ENCODE measurements around the gene ABCC4. TPM values are rescaled to one million over a fixed set of nuclear protein-coding genes. Genes with fewer than 3 reads are reported as not detected.
"Not testable (repeated sequence)": the region's sequence is repeated elsewhere in the genome, so short reads cannot be mapped to it uniquely, and the experiment has no call there.

The ABCC4 gene
- total RNA-seq, 1 experiment from 2014 or later: 35.4 TPM

GRCh38 chr13:95195146-95195545 lies 106.1 kb downstream of the ABCC4 start:
- no peak for DNase-seq (ENCODE audit: low spot score)

GRCh38 chr13:95193509-95194230 lies 107.6 kb downstream of the ABCC4 start:
- peak; percentile 4 for DNase-seq (ENCODE audit: low spot score)

GRCh38 chr13:95192998-95193397 lies 108.3 kb downstream of the ABCC4 start:
- no peak for DNase-seq (ENCODE audit: low spot score)

GRCh38 chr13:95192564-95192945 lies 108.7 kb downstream of the ABCC4 start:
- not testable (repeated sequence) for DNase-seq (ENCODE audit: low spot score)

- DNase-seq (ENCODE audit: low spot score): peak; percentile 42
Measured at GRCh38 chr13:95191821-95192563, 109.3 kb downstream of the ABCC4 start.

GRCh38 chr13:95188128-95188527 lies 113.1 kb downstream of the ABCC4 start:
- no peak for DNase-seq (ENCODE audit: low spot score)

- no peak for DNase-seq (ENCODE audit: low spot score)
Measured at GRCh38 chr13:95185851-95186250, 115.4 kb downstream of the ABCC4 start.

GRCh38 chr13:95185311-95185710 lies 115.9 kb downstream of the ABCC4 start:
- DNase-seq (ENCODE audit: low spot score): no peak

GRCh38 chr13:95184317-95184716 lies 116.9 kb downstream of the ABCC4 start:
- DNase-seq (ENCODE audit: low spot score): no peak

GRCh38 chr13:95182570-95183265 lies 118.5 kb downstream of the ABCC4 start:
- no peak for DNase-seq (ENCODE audit: low spot score)

GRCh38 chr13:95181586-95181985 lies 119.7 kb downstream of the ABCC4 start:
- DNase-seq (ENCODE audit: low spot score): no peak

- DNase-seq (ENCODE audit: low spot score): no peak
Measured at GRCh38 chr13:95180513-95181245, 120.6 kb downstream of the ABCC4 start.

GRCh38 chr13:95176611-95177259 lies 124.5 kb downstream of the ABCC4 start:
- no peak for DNase-seq (ENCODE audit: low spot score)

GRCh38 chr13:95174517-95174916 lies 126.7 kb downstream of the ABCC4 start:
- no peak for DNase-seq (ENCODE audit: low spot score)

GRCh38 chr13:95168191-95168590 lies 133.1 kb downstream of the ABCC4 start:
- DNase-seq (ENCODE audit: low spot score): no peak

- DNase-seq (ENCODE audit: low spot score): not testable (repeated sequence)
Measured at GRCh38 chr13:95167003-95167402, 134.2 kb downstream of the ABCC4 start.

- DNase-seq (ENCODE audit: low spot score): no peak
Measured at GRCh38 chr13:95164830-95165229, 136.4 kb downstream of the ABCC4 start.

- DNase-seq (ENCODE audit: low spot score): peak; percentile 9
Measured at GRCh38 chr13:95160112-95160906, 140.9 kb downstream of the ABCC4 start.

GRCh38 chr13:95159458-95159857 lies 141.8 kb downstream of the ABCC4 start:
- no peak for DNase-seq (ENCODE audit: low spot score)

- DNase-seq (ENCODE audit: low spot score): no peak
Measured at GRCh38 chr13:95156208-95156607, 145.0 kb downstream of the ABCC4 start.

- no peak for DNase-seq (ENCODE audit: low spot score)
Measured at GRCh38 chr13:95155504-95155903, 145.7 kb downstream of the ABCC4 start.
